ENCODE data around the gene PAK5. TPM values are rescaled to one million over a fixed set of nuclear protein-coding genes. Genes with fewer than 3 reads are reported as not detected.

The PAK5 gene
- polyA plus RNA-seq, 5 donors: 0.18 to 0.44 (median 0.33) TPM

DNA sequence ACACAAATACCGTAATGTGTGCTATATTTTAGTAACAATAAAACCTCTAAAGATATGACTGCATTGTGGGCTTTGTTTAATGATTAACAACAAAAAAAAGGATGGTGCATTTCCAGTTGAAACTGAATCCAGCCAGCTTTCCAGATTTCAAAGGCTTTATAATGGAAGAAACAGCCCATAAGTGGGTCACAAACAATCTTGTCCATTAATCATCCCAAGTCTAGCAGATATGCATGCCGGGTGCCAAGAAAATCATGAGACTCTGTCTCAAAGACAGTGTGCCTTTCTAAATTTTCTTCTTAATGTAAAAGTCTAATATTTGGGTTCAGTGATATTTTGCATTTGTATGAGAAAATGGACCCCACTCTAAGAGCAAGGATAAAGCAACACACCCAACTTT, 345.1 kb downstream of the PAK5 start:
- DNase-seq: no peak

DNA sequence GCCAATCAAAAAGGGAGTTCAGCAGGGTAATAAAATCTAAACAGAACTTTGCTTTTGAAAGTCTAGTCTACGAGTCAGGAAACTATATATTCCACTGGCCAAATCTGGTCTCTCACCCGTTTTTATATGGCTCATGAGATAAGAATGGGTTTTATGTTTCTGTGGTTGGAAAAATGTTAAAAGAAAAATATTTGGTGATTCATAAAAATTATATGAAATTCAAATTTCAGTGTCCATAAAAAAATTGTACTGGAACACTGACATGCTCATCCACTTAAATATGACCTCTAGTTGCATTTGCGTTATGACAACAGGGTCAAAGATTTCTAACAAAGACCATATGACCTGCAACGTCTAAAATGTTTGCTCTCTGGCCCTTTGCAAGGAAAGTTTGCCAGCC, 346.8 kb downstream of the PAK5 start:
- DNase-seq: no peak

DNA sequence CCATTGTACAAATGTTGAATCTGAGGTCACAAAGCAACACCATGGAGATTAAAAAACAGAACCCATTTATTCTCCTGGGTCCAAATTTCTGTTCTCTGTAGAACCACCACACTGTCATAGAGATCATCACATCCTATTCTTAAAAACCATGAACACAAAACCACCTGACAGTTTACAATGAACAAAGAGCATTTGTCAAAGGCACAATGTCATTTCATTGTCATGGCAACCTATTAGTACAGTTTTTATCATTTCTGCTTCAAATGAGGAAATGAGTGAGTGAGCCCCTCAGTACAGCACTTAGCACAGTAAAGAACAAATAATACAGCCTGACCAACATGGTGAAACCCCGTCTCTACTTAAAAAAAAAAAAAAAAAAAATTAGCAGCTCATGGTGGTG, 347.6 kb downstream of the PAK5 start:
- DNase-seq: no peak

DNA sequence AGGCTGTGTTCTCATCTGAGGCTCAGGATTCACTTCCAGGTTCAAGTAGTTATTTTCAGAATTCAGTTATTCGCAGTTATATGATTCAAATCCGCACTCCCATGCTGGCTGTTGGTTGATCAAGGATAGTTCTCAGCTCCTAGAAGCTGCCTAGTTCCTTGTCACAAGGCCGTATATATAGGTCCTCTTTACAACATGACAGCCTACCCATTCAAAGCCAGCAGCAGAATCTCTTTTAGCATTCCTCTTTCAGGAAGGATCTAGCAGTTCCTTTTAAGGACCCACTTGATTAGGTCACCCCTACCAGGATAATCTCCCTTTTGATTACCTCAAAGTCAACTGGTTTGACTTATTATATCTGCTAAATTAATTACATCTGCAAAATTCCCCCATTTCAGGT, 348.2 kb downstream of the PAK5 start:
- no peak for DNase-seq

DNA sequence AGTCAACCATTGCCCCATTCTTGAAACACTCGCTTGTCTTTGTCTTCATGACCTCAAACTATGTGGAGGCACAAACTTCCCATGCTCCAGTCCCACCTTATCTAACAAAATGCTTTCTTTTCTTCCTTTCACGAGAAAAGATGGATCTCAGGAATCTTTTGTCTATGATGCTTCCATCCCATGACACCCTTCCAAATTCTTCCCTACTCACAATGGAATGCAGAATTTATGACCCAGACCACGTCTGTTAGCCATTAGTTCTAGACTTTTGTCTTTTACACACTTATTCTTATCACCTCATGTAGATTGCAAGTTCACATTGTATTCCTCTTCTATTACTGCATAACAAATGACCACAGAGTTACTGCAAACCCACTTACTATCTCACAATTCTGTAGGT, 348.7 kb downstream of the PAK5 start:
- no peak for DNase-seq

DNA sequence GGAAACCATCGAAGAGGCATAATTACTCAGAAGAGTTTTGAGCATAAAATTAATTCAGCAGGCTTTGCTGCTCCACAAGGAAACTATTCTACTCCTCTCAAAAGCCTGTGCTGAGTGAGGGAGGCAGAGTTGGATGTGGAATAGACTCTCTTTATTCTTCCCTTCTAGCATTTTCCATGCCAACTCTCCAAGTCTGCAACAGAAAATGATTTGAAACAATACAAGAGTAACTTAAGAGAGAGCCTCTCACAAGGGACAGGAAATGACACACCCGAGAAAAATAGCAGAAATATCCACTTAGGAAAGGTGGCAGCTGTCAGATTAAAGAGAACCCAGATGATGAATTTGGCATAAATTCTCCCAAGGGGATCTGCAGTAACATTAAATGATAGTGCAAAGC, 350.8 kb downstream of the PAK5 start:
- DNase-seq: no peak

Other genes with a start within 250 kb of the PAK5 start
- gene ANKEF1, start 195.9 kb upstream of the PAK5 start, polyA plus RNA-seq (ENCODE audit: insufficient read depth in 1 of 5, insufficient read length in 5 of 5, low replicate concordance in 1 of 5): 1 to 10 TPM; 5.3 to 8.3 (median 6.3) TPM